Peyer's patch (tissue), 4 donors: ENCODE data around the gene PPP1R9B.

Experiments
- POLR2A ChIP-seq, 2 donors: fragments of 450-650 bp; IDR thresholded peaks; one replicate each; pipeline ENCODE4 v1.5.1; 2017; ENCODE audit warnings: antibody characterized with exemption in 2 of 2, mild to moderate bottlenecking in 2 of 2, moderate library complexity in 2 of 2
- TF ChIP-seq, protein P1 (sequence below), 6 experiments: fragments of 450-650 bp in 4 of 6; fragments of 200-600 bp in 2 of 6; sonication (generic) in 1 of 6; IDR thresholded peaks; one replicate each; pipeline ENCODE4 v1.5.1; 2017 to 2019; ENCODE audit warnings: antibody characterized with exemption in 6 of 6, mild to moderate bottlenecking in 3 of 6, moderate library complexity in 1 of 6

DNA sequence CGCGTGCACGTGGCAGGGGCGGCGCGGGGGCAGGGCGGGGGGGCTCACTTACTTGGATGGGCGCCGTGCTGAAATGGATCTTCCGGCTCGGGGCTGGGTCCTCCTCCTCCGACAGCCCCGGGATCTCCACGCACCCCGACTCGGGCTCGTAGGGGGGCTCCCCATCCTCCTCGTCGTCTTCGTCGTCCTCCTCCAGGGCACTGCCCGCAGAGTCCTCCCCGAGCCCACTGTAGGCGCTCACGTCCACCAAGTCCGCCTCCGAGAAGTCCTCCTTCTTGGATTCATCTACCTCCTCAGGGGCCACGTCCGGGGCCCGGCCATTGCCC, 1.4 kb downstream of the PPP1R9B start:
- TF ChIP-seq, protein P1, sequence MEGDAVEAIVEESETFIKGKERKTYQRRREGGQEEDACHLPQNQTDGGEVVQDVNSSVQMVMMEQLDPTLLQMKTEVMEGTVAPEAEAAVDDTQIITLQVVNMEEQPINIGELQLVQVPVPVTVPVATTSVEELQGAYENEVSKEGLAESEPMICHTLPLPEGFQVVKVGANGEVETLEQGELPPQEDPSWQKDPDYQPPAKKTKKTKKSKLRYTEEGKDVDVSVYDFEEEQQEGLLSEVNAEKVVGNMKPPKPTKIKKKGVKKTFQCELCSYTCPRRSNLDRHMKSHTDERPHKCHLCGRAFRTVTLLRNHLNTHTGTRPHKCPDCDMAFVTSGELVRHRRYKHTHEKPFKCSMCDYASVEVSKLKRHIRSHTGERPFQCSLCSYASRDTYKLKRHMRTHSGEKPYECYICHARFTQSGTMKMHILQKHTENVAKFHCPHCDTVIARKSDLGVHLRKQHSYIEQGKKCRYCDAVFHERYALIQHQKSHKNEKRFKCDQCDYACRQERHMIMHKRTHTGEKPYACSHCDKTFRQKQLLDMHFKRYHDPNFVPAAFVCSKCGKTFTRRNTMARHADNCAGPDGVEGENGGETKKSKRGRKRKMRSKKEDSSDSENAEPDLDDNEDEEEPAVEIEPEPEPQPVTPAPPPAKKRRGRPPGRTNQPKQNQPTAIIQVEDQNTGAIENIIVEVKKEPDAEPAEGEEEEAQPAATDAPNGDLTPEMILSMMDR (IDR thresholded peaks at IDR 0.05), result no peak
- TF ChIP-seq POLR2A (IDR thresholded peaks at IDR 0.05), result no peak
